ENCODE data around the gene HUS1. TPM values are rescaled to one million over a fixed set of nuclear protein-coding genes. Genes with fewer than 3 reads are reported as not detected.
"Not testable (repeated sequence)": the region's sequence is repeated elsewhere in the genome, so short reads cannot be mapped to it uniquely, and the experiment has no call there.

HUS1 gene
- total and polyA plus RNA-seq, 4 donors, result 16.8 to 20.8 (median 19.2) TPM

GRCh38 chr7:47988496-47989386 is 9.3 kb upstream of the HUS1 start:
- no peaks in the 10 kb centered on the region for H3K27me3 ChIP-seq (ENCODE audit: control insufficient read depth, insufficient read depth, low read length)
- no peaks in the 10 kb centered on the region for H3K9me3 ChIP-seq (ENCODE audit: control insufficient read depth, insufficient read depth, low read length)
- H3K36me3 ChIP-seq (ENCODE audit: control insufficient read depth, insufficient read depth, low read length), result no peaks in the 10 kb centered on the region
- H3K4me3 ChIP-seq (ENCODE audit: low read depth, low read length), result no peak overlapping the region
- 92% methylated on average over 4 of the region's 8 CpGs for WGBS (ENCODE audit: insufficient coverage)
- H3K4me1 ChIP-seq (ENCODE audit: control insufficient read depth, insufficient read depth, low read length), result peaks cover 6% of the 10 kb centered on the region
- DNase-seq (ENCODE audit: low read depth in 4 of 6, low spot score in 6 of 6), result no peak
- no peak overlapping the region for H3K27ac ChIP-seq (ENCODE audit: low read depth, low read length)

GRCh38 chr7:47982610-47983009 is 3.2 kb upstream of the HUS1 start:
- DNase-seq (ENCODE audit: low read depth in 4 of 6, low spot score in 6 of 6), result peak in 1 of 6 donors; percentile 74
- Histone ChIP-seq H3K4me3 (ENCODE audit: low read depth, low read length) (no peak overlapping the region), H3K4me1 (ENCODE audit: control insufficient read depth, insufficient read depth, low read length) (peaks cover 4% of the 10 kb centered on the region), H3K9me3 (ENCODE audit: control insufficient read depth, insufficient read depth, low read length) (no peaks in the 10 kb centered on the region), H3K27ac (ENCODE audit: low read depth, low read length) (no peak overlapping the region), H3K36me3 (ENCODE audit: control insufficient read depth, insufficient read depth, low read length) (peaks cover 3% of the 10 kb centered on the region), H3K27me3 (ENCODE audit: control insufficient read depth, insufficient read depth, low read length) (no peaks in the 10 kb centered on the region)
- 50% methylated on average over 2 of the region's 2 CpGs for WGBS (ENCODE audit: insufficient coverage)

GRCh38 chr7:47980648-47981047 is 1.2 kb upstream of the HUS1 start:
- not testable (repeated sequence) for H3K27me3 ChIP-seq (ENCODE audit: control insufficient read depth, insufficient read depth, low read length); H3K4me1 ChIP-seq (ENCODE audit: control insufficient read depth, insufficient read depth, low read length); DNase-seq (ENCODE audit: low read depth in 4 of 6, low spot score in 6 of 6); H3K9me3 ChIP-seq (ENCODE audit: control insufficient read depth, insufficient read depth, low read length); H3K27ac ChIP-seq (ENCODE audit: low read depth, low read length); H3K4me3 ChIP-seq (ENCODE audit: low read depth, low read length)
- peaks cover 11% of the 10 kb centered on the region for H3K36me3 ChIP-seq (ENCODE audit: control insufficient read depth, insufficient read depth, low read length)
- no CpG with 5 or more reads among the region's 5 CpGs for WGBS (ENCODE audit: insufficient coverage)

- Histone ChIP-seq H3K9me3 (ENCODE audit: control insufficient read depth, insufficient read depth, low read length) (no peaks in the 10 kb centered on the region), H3K4me1 (ENCODE audit: control insufficient read depth, insufficient read depth, low read length) (peaks cover 4% of the 10 kb centered on the region), H3K27ac (ENCODE audit: low read depth, low read length) (peak overlapping the region; percentile 91), H3K36me3 (ENCODE audit: control insufficient read depth, insufficient read depth, low read length) (peaks cover 18% of the 10 kb centered on the region), H3K27me3 (ENCODE audit: control insufficient read depth, insufficient read depth, low read length) (no peaks in the 10 kb centered on the region), H3K4me3 (ENCODE audit: low read depth, low read length) (peak overlapping the region; percentile 88)
- DNase-seq (ENCODE audit: low read depth in 4 of 6, low spot score in 6 of 6), result peak in 1 of 6 donors; percentile 19
- no CpG with 5 or more reads among the region's 7 CpGs for WGBS (ENCODE audit: insufficient coverage)
Observed at GRCh38 chr7:47979832-47980181, 392 bp upstream of the HUS1 start.

GRCh38 chr7:47978790-47979144 is 648 bp downstream of the HUS1 start:
- Histone ChIP-seq H3K9me3 (ENCODE audit: control insufficient read depth, insufficient read depth, low read length) (no peaks in the 10 kb centered on the region), H3K4me1 (ENCODE audit: control insufficient read depth, insufficient read depth, low read length) (peaks cover 4% of the 10 kb centered on the region), H3K4me3 (ENCODE audit: low read depth, low read length) (peak overlapping the region; percentile 88), H3K27me3 (ENCODE audit: control insufficient read depth, insufficient read depth, low read length) (no peaks in the 10 kb centered on the region), H3K27ac (ENCODE audit: low read depth, low read length) (peak overlapping the region; percentile 61), H3K36me3 (ENCODE audit: control insufficient read depth, insufficient read depth, low read length) (peaks cover 28% of the 10 kb centered on the region)
- no peak for DNase-seq (ENCODE audit: low read depth in 4 of 6, low spot score in 6 of 6)
- 29% methylated on average over 3 of the region's 4 CpGs for WGBS (ENCODE audit: insufficient coverage)

GRCh38 chr7:47973739-47974138 is 5.7 kb downstream of the HUS1 start:
- Histone ChIP-seq H3K4me1 (ENCODE audit: control insufficient read depth, insufficient read depth, low read length) (no peaks in the 10 kb centered on the region), H3K27me3 (ENCODE audit: control insufficient read depth, insufficient read depth, low read length) (no peaks in the 10 kb centered on the region), H3K4me3 (ENCODE audit: low read depth, low read length) (no peak overlapping the region), H3K27ac (ENCODE audit: low read depth, low read length) (no peak overlapping the region), H3K36me3 (ENCODE audit: control insufficient read depth, insufficient read depth, low read length) (peaks cover 43% of the 10 kb centered on the region), H3K9me3 (ENCODE audit: control insufficient read depth, insufficient read depth, low read length) (no peaks in the 10 kb centered on the region)
- no peak for DNase-seq (ENCODE audit: low read depth in 4 of 6, low spot score in 6 of 6)
- 83% methylated on average over 1 of the region's 1 CpG for WGBS (ENCODE audit: insufficient coverage)

GRCh38 chr7:47970761-47971160 is 8.7 kb downstream of the HUS1 start:
- no peak for DNase-seq (ENCODE audit: low read depth in 4 of 6, low spot score in 6 of 6)
- H3K4me1 ChIP-seq (ENCODE audit: control insufficient read depth, insufficient read depth, low read length), result no peaks in the 10 kb centered on the region
- no CpG with 5 or more reads among the region's 1 CpG for WGBS (ENCODE audit: insufficient coverage)

GRCh38 chr7:47968847-47969774 is 10.3 kb downstream of the HUS1 start:
- no peak overlapping the region for H3K4me3 ChIP-seq (ENCODE audit: low read depth, low read length)
- peak in 5 of 6 donors; percentile 36 to 93 (median 69) for DNase-seq (ENCODE audit: low read depth in 4 of 6, low spot score in 6 of 6)
- 44% methylated on average over 3 of the region's 5 CpGs for WGBS (ENCODE audit: insufficient coverage)
- H3K27ac ChIP-seq (ENCODE audit: low read depth, low read length), result no peak overlapping the region
- no peaks in the 10 kb centered on the region for H3K27me3 ChIP-seq (ENCODE audit: control insufficient read depth, insufficient read depth, low read length)
- no peaks in the 10 kb centered on the region for H3K9me3 ChIP-seq (ENCODE audit: control insufficient read depth, insufficient read depth, low read length)
- peaks cover 51% of the 10 kb centered on the region for H3K36me3 ChIP-seq (ENCODE audit: control insufficient read depth, insufficient read depth, low read length)
- no peaks in the 10 kb centered on the region for H3K4me1 ChIP-seq (ENCODE audit: control insufficient read depth, insufficient read depth, low read length)

More at GRCh38 chr7:47970761-47971160, 8.7 kb downstream of the HUS1 start:
- no peaks in the 10 kb centered on the region for H3K9me3 ChIP-seq (ENCODE audit: control insufficient read depth, insufficient read depth, low read length)
- no peaks in the 10 kb centered on the region for H3K27me3 ChIP-seq (ENCODE audit: control insufficient read depth, insufficient read depth, low read length)
- no peak overlapping the region for H3K27ac ChIP-seq (ENCODE audit: low read depth, low read length)
- H3K4me3 ChIP-seq (ENCODE audit: low read depth, low read length), result no peak overlapping the region
- H3K36me3 ChIP-seq (ENCODE audit: control insufficient read depth, insufficient read depth, low read length), result peaks cover 51% of the 10 kb centered on the region

- Histone ChIP-seq H3K27me3 (ENCODE audit: control insufficient read depth, insufficient read depth, low read length) (no peaks in the 10 kb centered on the region), H3K9me3 (ENCODE audit: control insufficient read depth, insufficient read depth, low read length) (no peaks in the 10 kb centered on the region), H3K27ac (ENCODE audit: low read depth, low read length) (no peak overlapping the region), H3K4me3 (ENCODE audit: low read depth, low read length) (no peak overlapping the region), H3K4me1 (ENCODE audit: control insufficient read depth, insufficient read depth, low read length) (no peaks in the 10 kb centered on the region), H3K36me3 (ENCODE audit: control insufficient read depth, insufficient read depth, low read length) (peaks cover 48% of the 10 kb centered on the region)
- DNase-seq (ENCODE audit: low read depth in 4 of 6, low spot score in 6 of 6), result no peak
- WGBS (ENCODE audit: insufficient coverage), result 100% methylated on average over 1 of the region's 2 CpGs
Observed at GRCh38 chr7:47967708-47968107, 11.7 kb downstream of the HUS1 start.

Data from spinal cord (tissue), 10 donors.